Panc1 (cell line): ENCODE measurements around the gene STX5. TPM values are rescaled to one million over a fixed set of nuclear protein-coding genes. Genes with fewer than 3 reads are reported as not detected.

Experiments
- ATAC-seq: fragments of 200-7000 bp; cut with Tn5 transposase; 2 replicates; pipeline ENCODE4 v1.9.1; 2020; ENCODE audit warnings: mild to moderate bottlenecking, moderate library complexity
- BruUV-seq: library from RNA; stranded (reverse); fragments of 400-500 nt; replicated peaks from 2 replicates; lab custom pipeline; 2021; lab: Mats Ljungman, UMichigan
- CTCF ChIA-PET: fragments of 300-600 bp; sonication (Branson Sonifier 250); formaldehyde crosslinking; loops from one replicate; lab custom pipeline; 2022; ENCODE audit warnings: antibody characterized with exemption; lab: Charles Lee
- POLR2A ChIA-PET: fragments of 300-600 bp; sonication (Branson Sonifier 250); formaldehyde crosslinking; loops from one replicate; lab custom pipeline; 2022; ENCODE audit warnings: antibody characterized with exemption; lab: Charles Lee
- DNase-seq: peaks from one replicate; pipeline ENCODE4 v3.0.0-alpha.2; 2010; ENCODE audit warnings: low read depth, low spot score
- H3K27ac ChIP-seq: 2 replicates; pipeline ENCODE4 v1.5.1; 2011; ENCODE audit warnings: mild to moderate bottlenecking, low read length, inconsistent platforms
- H3K27me3 ChIP-seq: fragments of 200-500 bp; sonication (Bioruptor generic); 2 replicates; pipeline ENCODE4 v1.6.0; 2014; ENCODE audit warnings: low read length, inconsistent platforms; ENCODE audit not compliant: control insufficient read depth, insufficient read depth
- H3K36me3 ChIP-seq: fragments of 200-500 bp; sonication (Bioruptor generic); 2 replicates; pipeline ENCODE4 v1.5.1; 2014; ENCODE audit warnings: inconsistent platforms, mild to moderate bottlenecking, low read length, moderate library complexity; ENCODE audit not compliant: control insufficient read depth, insufficient read depth
- H3K4me1 ChIP-seq: 2 replicates; pipeline ENCODE4 v1.5.1; 2011; ENCODE audit warnings: inconsistent platforms, mild to moderate bottlenecking, low read length, moderate library complexity; ENCODE audit not compliant: control insufficient read depth, insufficient read depth
- H3K4me3 ChIP-seq, 2 experiments: 2 replicates each; pipeline ENCODE4 v1.5.1; 2011 to 2012; ENCODE audit warnings: low read depth in 2 of 2, low read length in 2 of 2, mild to moderate bottlenecking in 2 of 2, inconsistent platforms in 1 of 2, moderate library complexity in 1 of 2
- H3K9me3 ChIP-seq: fragments of 200-500 bp; sonication (Bioruptor generic); 2 replicates; pipeline ENCODE4 v1.5.1; 2014; ENCODE audit warnings: low read depth, mild to moderate bottlenecking, inconsistent platforms, low read length, moderate library complexity; ENCODE audit not compliant: control insufficient read depth, insufficient read depth
- POLR2AphosphoS5 ChIP-seq: IDR thresholded peaks from 2 replicates; pipeline ENCODE4 v1.6.1; 2012; ENCODE audit warnings: mild to moderate bottlenecking, low read depth, low read length, moderate library complexity
- SIN3A ChIP-seq: IDR thresholded peaks from 2 replicates; pipeline ENCODE4 v1.6.1; 2012; ENCODE audit warnings: low read depth, mild to moderate bottlenecking, low read length, moderate library complexity, borderline replicate concordance; ENCODE audit not compliant: insufficient read depth
- TCF7L2 ChIP-seq: IDR thresholded peaks from 2 replicates; pipeline ENCODE4 v1.6.1; 2011; ENCODE audit warnings: mild to moderate bottlenecking, low read depth, low read length, inconsistent platforms
- in situ Hi-C: cut with HindIII; loops from 2 replicates; pipeline ENCODE4 v1.10.0; 2016; ENCODE audit warnings: low sequenced_read_pairs, low pct_unique_long_range_greater_than_20kb
- intact Hi-C: fragments of 100-400 bp; cut with micrococcal nuclease; formaldehyde crosslinking; loops from one replicate; pipeline ENCODE4 v1.10.0; 2022; ENCODE audit not compliant: unreplicated experiment
- total RNA-seq: library from RNA; stranded (reverse); gene quantifications from one replicate; pipeline ENCODE4 v1.2.1, GENCODE V29; 2021; ENCODE audit not compliant: unreplicated experiment
- TF ChIP-seq, protein P1 (sequence below): fragments of 450-650 bp; IDR thresholded peaks from 2 replicates; pipeline ENCODE4 v1.5.1; 2017; ENCODE audit warnings: mild to moderate bottlenecking
- TF ChIP-seq, protein P2 (sequence below), 2 experiments: IDR thresholded peaks; 2 replicates each; pipeline ENCODE4 v1.6.1; 2011 to 2012; ENCODE audit warnings: low read depth in 2 of 2, control low read depth in 1 of 2, low read length in 1 of 2, mild to moderate bottlenecking in 1 of 2, moderate library complexity in 1 of 2; ENCODE audit not compliant: insufficient read depth in 1 of 2

Gene STX5
- total RNA-seq, 1 experiment from 2014 or later: 31.4 TPM

DNA sequence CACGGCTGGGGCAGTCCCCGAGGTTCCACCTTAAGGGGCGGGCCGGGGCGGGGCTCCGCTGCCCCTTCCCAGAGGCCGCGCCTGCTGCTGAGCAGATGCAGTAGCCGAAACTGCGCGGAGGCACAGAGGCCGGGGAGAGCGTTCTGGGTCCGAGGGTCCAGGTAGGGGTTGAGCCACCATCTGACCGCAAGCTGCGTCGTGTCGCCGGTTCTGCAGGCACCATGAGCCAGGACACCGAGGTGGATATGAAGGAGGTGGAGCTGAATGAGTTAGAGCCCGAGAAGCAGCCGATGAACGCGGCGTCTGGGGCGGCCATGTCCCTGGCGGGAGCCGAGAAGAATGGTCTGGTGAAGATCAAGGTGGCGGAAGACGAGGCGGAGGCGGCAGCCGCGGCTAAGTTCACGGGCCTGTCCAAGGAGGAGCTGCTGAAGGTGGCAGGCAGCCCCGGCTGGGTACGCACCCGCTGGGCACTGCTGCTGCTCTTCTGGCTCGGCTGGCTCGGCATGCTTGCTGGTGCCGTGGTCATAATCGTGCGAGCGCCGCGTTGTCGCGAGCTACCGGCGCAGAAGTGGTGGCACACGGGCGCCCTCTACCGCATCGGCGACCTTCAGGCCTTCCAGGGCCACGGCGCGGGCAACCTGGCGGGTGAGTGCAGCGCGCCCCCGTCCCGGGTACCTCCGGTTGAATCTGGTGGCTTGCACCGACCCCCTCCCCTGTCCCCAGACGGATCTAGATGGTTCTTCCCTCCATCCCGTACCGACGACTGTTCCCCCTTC is 49.1 kb upstream of the STX5 start, which contains the start of gene SLC3A2:
Gene SLC3A2, plus strand, starts transcription at position 94 of the 776 bp plus-strand sequence. Its CDS starts 128 bp downstream, at position 222.
- H3K27ac ChIP-seq: peak within 1 kb of the TSS; percentile 99
- H3K36me3 ChIP-seq: peaks cover 32% of the 10 kb centered on the region
- POLR2A ChIA-PET: interaction anchor here (0.5 to 2.0 kb wide), 5 partner anchors 25 to 366 kb away, joined by 3 to 8 read pairs (median 3); no protein-coding TSS in a partner anchor
- intact Hi-C loops: no loop called here
- CTCF ChIA-PET: interaction anchor here (0.6 to 0.9 kb wide), 3 partner anchors 30 to 264 kb away, joined by 3 to 6 read pairs (median 4); no protein-coding TSS in a partner anchor
- in situ Hi-C loops: no loop called here
- DNase-seq (peak; percentile 54), ATAC-seq (peak; percentile 94)
- peak; percentile 97 for TF ChIP-seq POLR2AphosphoS5
- TF ChIP-seq TCF7L2: peak; percentile 87
- TF ChIP-seq, protein P1, sequence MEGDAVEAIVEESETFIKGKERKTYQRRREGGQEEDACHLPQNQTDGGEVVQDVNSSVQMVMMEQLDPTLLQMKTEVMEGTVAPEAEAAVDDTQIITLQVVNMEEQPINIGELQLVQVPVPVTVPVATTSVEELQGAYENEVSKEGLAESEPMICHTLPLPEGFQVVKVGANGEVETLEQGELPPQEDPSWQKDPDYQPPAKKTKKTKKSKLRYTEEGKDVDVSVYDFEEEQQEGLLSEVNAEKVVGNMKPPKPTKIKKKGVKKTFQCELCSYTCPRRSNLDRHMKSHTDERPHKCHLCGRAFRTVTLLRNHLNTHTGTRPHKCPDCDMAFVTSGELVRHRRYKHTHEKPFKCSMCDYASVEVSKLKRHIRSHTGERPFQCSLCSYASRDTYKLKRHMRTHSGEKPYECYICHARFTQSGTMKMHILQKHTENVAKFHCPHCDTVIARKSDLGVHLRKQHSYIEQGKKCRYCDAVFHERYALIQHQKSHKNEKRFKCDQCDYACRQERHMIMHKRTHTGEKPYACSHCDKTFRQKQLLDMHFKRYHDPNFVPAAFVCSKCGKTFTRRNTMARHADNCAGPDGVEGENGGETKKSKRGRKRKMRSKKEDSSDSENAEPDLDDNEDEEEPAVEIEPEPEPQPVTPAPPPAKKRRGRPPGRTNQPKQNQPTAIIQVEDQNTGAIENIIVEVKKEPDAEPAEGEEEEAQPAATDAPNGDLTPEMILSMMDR: peak; percentile 92
- peak; percentile 84; the same call in 1 of the 2 replicates for TF ChIP-seq SIN3A
- TF ChIP-seq, protein P2, sequence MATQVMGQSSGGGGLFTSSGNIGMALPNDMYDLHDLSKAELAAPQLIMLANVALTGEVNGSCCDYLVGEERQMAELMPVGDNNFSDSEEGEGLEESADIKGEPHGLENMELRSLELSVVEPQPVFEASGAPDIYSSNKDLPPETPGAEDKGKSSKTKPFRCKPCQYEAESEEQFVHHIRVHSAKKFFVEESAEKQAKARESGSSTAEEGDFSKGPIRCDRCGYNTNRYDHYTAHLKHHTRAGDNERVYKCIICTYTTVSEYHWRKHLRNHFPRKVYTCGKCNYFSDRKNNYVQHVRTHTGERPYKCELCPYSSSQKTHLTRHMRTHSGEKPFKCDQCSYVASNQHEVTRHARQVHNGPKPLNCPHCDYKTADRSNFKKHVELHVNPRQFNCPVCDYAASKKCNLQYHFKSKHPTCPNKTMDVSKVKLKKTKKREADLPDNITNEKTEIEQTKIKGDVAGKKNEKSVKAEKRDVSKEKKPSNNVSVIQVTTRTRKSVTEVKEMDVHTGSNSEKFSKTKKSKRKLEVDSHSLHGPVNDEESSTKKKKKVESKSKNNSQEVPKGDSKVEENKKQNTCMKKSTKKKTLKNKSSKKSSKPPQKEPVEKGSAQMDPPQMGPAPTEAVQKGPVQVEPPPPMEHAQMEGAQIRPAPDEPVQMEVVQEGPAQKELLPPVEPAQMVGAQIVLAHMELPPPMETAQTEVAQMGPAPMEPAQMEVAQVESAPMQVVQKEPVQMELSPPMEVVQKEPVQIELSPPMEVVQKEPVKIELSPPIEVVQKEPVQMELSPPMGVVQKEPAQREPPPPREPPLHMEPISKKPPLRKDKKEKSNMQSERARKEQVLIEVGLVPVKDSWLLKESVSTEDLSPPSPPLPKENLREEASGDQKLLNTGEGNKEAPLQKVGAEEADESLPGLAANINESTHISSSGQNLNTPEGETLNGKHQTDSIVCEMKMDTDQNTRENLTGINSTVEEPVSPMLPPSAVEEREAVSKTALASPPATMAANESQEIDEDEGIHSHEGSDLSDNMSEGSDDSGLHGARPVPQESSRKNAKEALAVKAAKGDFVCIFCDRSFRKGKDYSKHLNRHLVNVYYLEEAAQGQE (IDR thresholded peaks at IDR 0.05; ENCODE audit: insufficient read depth in 1 of 2, low read depth in 2 of 2, low read length in 1 of 2): 0 out of 4 replicates have a peak, but pooled peaks of 1 of the 2 experiments have one; percentile 41
- H3K9me3 ChIP-seq: no peaks in the 10 kb centered on the region
- TSS peak; percentile 95 for BruUV-seq
- peaks cover 36% of the 10 kb centered on the region for H3K4me1 ChIP-seq
- peak within 1 kb of the TSS; percentile 76 to 86 for H3K4me3 ChIP-seq
- no peaks in the 10 kb centered on the region for H3K27me3 ChIP-seq

DNA sequence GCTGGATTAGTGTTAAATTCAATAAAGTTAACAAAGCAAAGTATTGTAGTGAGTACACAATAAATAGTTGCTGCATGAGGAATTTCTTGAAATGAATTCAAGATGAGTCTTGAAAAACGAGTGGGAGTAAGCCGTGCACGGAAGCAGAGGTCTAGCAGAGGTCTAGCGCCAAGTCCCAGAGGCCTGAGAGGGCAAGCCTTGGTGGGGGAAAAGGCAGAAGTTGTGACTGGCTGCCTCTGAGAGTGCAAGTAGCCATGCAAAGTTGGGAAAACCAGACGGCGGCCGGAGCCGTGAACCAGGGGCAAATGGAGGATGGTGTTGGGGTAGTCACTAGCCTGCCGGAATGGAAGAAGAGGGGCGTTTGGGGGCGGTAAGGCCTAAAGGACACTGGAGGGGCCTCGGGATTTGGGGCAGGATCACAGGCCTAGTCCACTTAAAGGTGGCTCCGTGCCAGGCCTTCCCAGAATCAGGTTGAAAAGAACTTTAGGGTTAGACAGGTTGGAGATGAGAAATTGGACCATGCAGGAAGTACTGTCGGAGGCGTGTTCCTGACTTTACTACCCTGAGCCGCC is 48.5 kb upstream of the STX5 start:
- Histone ChIP-seq H3K36me3 (peaks cover 28% of the 10 kb centered on the region), H3K27me3 (no peaks in the 10 kb centered on the region), H3K9me3 (no peaks in the 10 kb centered on the region), H3K27ac (peak overlapping the region; percentile 99), H3K4me3 (peak overlapping the region; percentile 76 to 86), H3K4me1 (peaks cover 32% of the 10 kb centered on the region)
- BruUV-seq: no TSS peak
- in situ Hi-C loops: no loop called here
- TF ChIP-seq POLR2AphosphoS5 (no peak), SIN3A (no peak), TCF7L2 (no peak)
- TF ChIP-seq, protein P2 (IDR thresholded peaks at IDR 0.05; ENCODE audit: insufficient read depth in 1 of 2, low read depth in 2 of 2, low read length in 1 of 2): no peak
- TF ChIP-seq, protein P1: no peak
- peak; percentile 51 for ATAC-seq
- ChIA-PET POLR2A (interaction anchor here (0.6 to 1.1 kb wide), 2 partner anchors 11 to 39 kb away, joined by 3 to 8 read pairs; no protein-coding TSS in a partner anchor), CTCF (interaction anchor here (0.9 kb wide), 1 partner anchor 39 kb away, joined by 4 read pairs; no protein-coding TSS in a partner anchor)
- intact Hi-C loops: no loop called here
- DNase-seq: no peak
